ENCODE results near the gene CHTF8. TPM values are rescaled to one million over a fixed set of nuclear protein-coding genes. Genes with fewer than 3 reads are reported as not detected.

CHTF8 gene
- total RNA-seq, 2 experiments from 2014 or later, result 25.8 to 28.5 TPM

GRCh38 chr16:69116906-69117305, 15.5 kb downstream of the CHTF8 start:
- Mint-ChIP-seq H3K27me3 (no peaks in the 10 kb centered on the region), H3K9me3 (no peaks in the 10 kb centered on the region), H3K36me3 (ENCODE audit: low read depth) (peaks cover 90% of the 10 kb centered on the region), H3K27ac (no peak overlapping the region), H3K4me3 (no peak overlapping the region), H3K4me1 (ENCODE audit: low read depth) (peaks cover 4% of the 10 kb centered on the region)
- H3K4me1 ChIP-seq (ENCODE audit: insufficient read depth, low read length), result peaks cover 5% of the 10 kb centered on the region
- no peak overlapping the region for H3K27ac ChIP-seq (ENCODE audit: low read depth in 1 of 2, low read length in 2 of 2)
- CTCF ChIA-PET, result interaction anchor here (0.7 kb wide), 1 partner anchor 23 kb away, joined by 3 read pairs; no protein-coding TSS in a partner anchor
- peaks cover 67% of the 10 kb centered on the region for H3K36me3 ChIP-seq (ENCODE audit: insufficient read depth, low read length)
- POLR2A ChIA-PET, result no interaction called here
- H3K9me3 ChIP-seq (ENCODE audit: control insufficient read depth in 1 of 2, insufficient read depth in 1 of 2, low read length in 2 of 2), result no peaks in the 10 kb centered on the region
- no peak for TF ChIP-seq CTCF (IDR thresholded peaks at IDR 0.05)
- intact Hi-C loops (cut with DNase I, micrococcal nuclease), result no loop called here
- H3K27me3 ChIP-seq (ENCODE audit: control insufficient read depth in 1 of 2, insufficient read depth in 2 of 2, low read length in 2 of 2), result no peaks in the 10 kb centered on the region
- no peak for DNase-seq
- ATAC-seq (ENCODE audit: poor library complexity), result no peak
- no peak overlapping the region for H3K4me3 ChIP-seq (ENCODE audit: low read length)

GRCh38 chr16:69116256-69116875, 16.0 kb downstream of the CHTF8 start:
- H3K27me3 ChIP-seq (ENCODE audit: control insufficient read depth in 1 of 2, insufficient read depth in 2 of 2, low read length in 2 of 2), result peaks cover 0 to 2% of the 10 kb centered on the region in 2 experiments
- peaks cover 5% of the 10 kb centered on the region for H3K4me1 ChIP-seq (ENCODE audit: insufficient read depth, low read length)
- intact Hi-C loops (cut with DNase I, micrococcal nuclease), result no loop called here
- no peak for DNase-seq
- TF ChIP-seq CTCF (IDR thresholded peaks at IDR 0.05), result no peak
- ChIA-PET CTCF (no interaction called here), POLR2A (no interaction called here)
- H3K27ac ChIP-seq (ENCODE audit: low read depth in 1 of 2, low read length in 2 of 2), result no peak overlapping the region
- Mint-ChIP-seq H3K36me3 (ENCODE audit: low read depth) (peaks cover 90% of the 10 kb centered on the region), H3K4me3 (no peak overlapping the region), H3K9me3 (no peaks in the 10 kb centered on the region), H3K27me3 (no peaks in the 10 kb centered on the region), H3K27ac (no peak overlapping the region), H3K4me1 (ENCODE audit: low read depth) (peaks cover 4% of the 10 kb centered on the region)
- H3K9me3 ChIP-seq (ENCODE audit: control insufficient read depth in 1 of 2, insufficient read depth in 1 of 2, low read length in 2 of 2), result no peaks in the 10 kb centered on the region
- peaks cover 66% of the 10 kb centered on the region for H3K36me3 ChIP-seq (ENCODE audit: insufficient read depth, low read length)
- H3K4me3 ChIP-seq (ENCODE audit: low read length), result no peak overlapping the region
- ATAC-seq (ENCODE audit: poor library complexity), result no peak

GRCh38 chr16:69115837-69116236, 16.6 kb downstream of the CHTF8 start:
- Mint-ChIP-seq H3K4me3 (no peak overlapping the region), H3K4me1 (ENCODE audit: low read depth) (no peaks in the 10 kb centered on the region), H3K9me3 (no peaks in the 10 kb centered on the region), H3K36me3 (ENCODE audit: low read depth) (peaks cover 86% of the 10 kb centered on the region), H3K27ac (no peak overlapping the region), H3K27me3 (no peaks in the 10 kb centered on the region)
- Histone ChIP-seq H3K27ac (ENCODE audit: low read depth in 1 of 2, low read length in 2 of 2) (no peak overlapping the region), H3K4me1 (ENCODE audit: insufficient read depth, low read length) (peaks cover 5% of the 10 kb centered on the region), H3K9me3 (ENCODE audit: control insufficient read depth in 1 of 2, insufficient read depth in 1 of 2, low read length in 2 of 2) (no peaks in the 10 kb centered on the region), H3K36me3 (ENCODE audit: insufficient read depth, low read length) (peaks cover 61% of the 10 kb centered on the region), H3K27me3 (ENCODE audit: control insufficient read depth in 1 of 2, insufficient read depth in 2 of 2, low read length in 2 of 2) (peaks cover 0 to 4% of the 10 kb centered on the region in 2 experiments), H3K4me3 (ENCODE audit: low read length) (no peak overlapping the region)
- CTCF ChIA-PET, result no interaction called here
- intact Hi-C loops (cut with DNase I, micrococcal nuclease), result no loop called here
- no peak for TF ChIP-seq CTCF (IDR thresholded peaks at IDR 0.05)
- ATAC-seq (ENCODE audit: poor library complexity) (no peak), DNase-seq (no peak)
- POLR2A ChIA-PET, result no interaction called here

Measured in CD4-positive, alpha-beta T cell (primary cell).